K562 (cell line): Measurements from ENCODE around the gene GPRASP1. TPM values are rescaled to one million over a fixed set of nuclear protein-coding genes. Genes with fewer than 3 reads are reported as not detected.

ENCODE experiments used
- BCOR ChIP-seq: fragments of 450-650 bp; IDR thresholded peaks from 2 replicates; pipeline ENCODE4 v1.6.1; 2016
- CEBPZ ChIP-seq: fragments of 150-350 bp; IDR thresholded peaks from 2 replicates; pipeline ENCODE4 v1.6.1; 2014; ENCODE audit warnings: low read depth, mild to moderate bottlenecking, low read length, borderline replicate concordance
- CLOCK ChIP-seq: fragments of 250-450 bp; sonication (Bioruptor Pico); IDR thresholded peaks from 2 replicates; pipeline ENCODE4 v1.4.0; 2020; ENCODE audit warnings: mild to moderate bottlenecking, moderate library complexity, borderline replicate concordance
- TFAM ChIP-seq: fragments of 250-450 bp; sonication (Bioruptor Pico); conservative IDR thresholded peaks from 2 replicates; pipeline ENCODE4 v1.5.0; 2021; ENCODE audit warnings: mild to moderate bottlenecking, moderate library complexity
- ZBTB40 ChIP-seq, 2 experiments: fragments of 450-650 bp in 1 of 2; sonication (generic) in 1 of 2; formaldehyde crosslinking in 1 of 2; IDR thresholded peaks; 2 replicates each; pipeline versions ENCODE4 v1.7.1 to v1.9.0; 2016 to 2022; ENCODE audit warnings: inconsistent platforms in 1 of 2, mild to moderate bottlenecking in 1 of 2, missing genetic modification reagents in 1 of 2
- ZBTB49 ChIP-seq: sonication (generic); formaldehyde crosslinking; IDR thresholded peaks from 2 replicates; pipeline ENCODE4 v1.8.0; 2022; ENCODE audit warnings: missing genetic modification reagents, mild to moderate bottlenecking, borderline replicate concordance
- polyA plus RNA-seq, 8 experiments: library from polyadenylated mRNA; depleted of rRNA in 4 of 8; stranded (reverse) in 5 of 8; unstranded in 3 of 8; fragments of >200 nt; fragmentation: Nextera tagmentation in 2 of 8; fragmentation: Illumina TruSeq in 1 of 8; extraction: Ambion mirVana in 2 of 8; extraction: Trizol in 1 of 8; gene quantifications; 2 replicates each; pipeline versions ENCODE4 v1.2.1 to v1.2.3, GENCODE V29; 2011 to 2014; ENCODE audit warnings: inconsistent platforms in 1 of 8, missing spikeins in 1 of 8
- total RNA-seq, 7 experiments: library from RNA; depleted of rRNA in 6 of 7; stranded (reverse); fragments of >200 nt in 6 of 7; fragmentation: Illumina TruSeq in 2 of 7; extraction: Trizol in 2 of 7; gene quantifications; 2 replicates each; pipeline versions ENCODE4 v1.2.1 to v1.2.3, GENCODE V29; 2011 to 2021; ENCODE audit warnings: low replicate concordance in 1 of 7

The GPRASP1 gene
- total and polyA plus RNA-seq, 9 of the 15 experiments (the other 6 are each of a cell fraction or from before 2014, with no cell fraction given): 0.01 to 0.94 (median 0.23) TPM

- TF ChIP-seq CEBPZ: no peak
- TF ChIP-seq TFAM (CRISPR knock-in tag): no peak
- TF ChIP-seq CLOCK: no peak
- no peak for TF ChIP-seq BCOR
- TF ChIP-seq ZBTB40 (IDR thresholded peaks at IDR 0.05): no peak
- TF ChIP-seq ZBTB40 (CRISPR knock-in tag; IDR thresholded peaks at IDR 0.05): no peak
- no peak for TF ChIP-seq ZBTB49 (CRISPR knock-in tag)
Observed at GRCh38 chrX:102659790-102660757, 8.8 kb downstream of the GPRASP1 start (continued).
